MCF 10A (cell line): ENCODE measurements around the gene PYGL. TPM values are rescaled to one million over a fixed set of nuclear protein-coding genes. Genes with fewer than 3 reads are reported as not detected.

Experiments used
- BruUV-seq: library from RNA; stranded (reverse); fragments of 400-500 nt; replicated peaks from 2 replicates; lab custom pipeline; 2021; lab: Mats Ljungman, UMichigan
- CTCF ChIA-PET: fragments of 300-600 bp; sonication (Branson Sonifier 250); formaldehyde crosslinking; extraction: SDS; loops from one replicate; lab custom pipeline; 2021; ENCODE audit warnings: antibody characterized with exemption, inconsistent platforms; lab: Yijun Ruan, JAX
- POLR2A ChIA-PET: fragments of 300-600, 350-650 bp; sonication (Branson Sonifier 250); formaldehyde crosslinking; extraction: SDS; loops from one replicate; lab custom pipeline; 2020; ENCODE audit warnings: antibody characterized with exemption, inconsistent platforms; lab: Yijun Ruan, JAX
- DNase-seq: peaks from one replicate; pipeline ENCODE4 v3.0.0-alpha.2; 2018; ENCODE audit not compliant: unreplicated experiment
- H3K27ac Mint-ChIP-seq: one replicate; pipeline ENCODE4 v1.8.0; 2022; ENCODE audit warnings: mild to moderate bottlenecking, low read depth, mixed read lengths; ENCODE audit not compliant: unreplicated experiment
- H3K27me3 Mint-ChIP-seq: one replicate; pipeline ENCODE4 v1.8.0; 2022; ENCODE audit warnings: mixed read lengths; ENCODE audit not compliant: insufficient read depth, unreplicated experiment
- H3K36me3 Mint-ChIP-seq: one replicate; pipeline ENCODE4 v1.8.0; 2022; ENCODE audit warnings: mild to moderate bottlenecking, moderate library complexity, mixed read lengths; ENCODE audit not compliant: insufficient read depth, unreplicated experiment
- H3K4me1 Mint-ChIP-seq: one replicate; pipeline ENCODE4 v1.8.0; 2022; ENCODE audit warnings: mixed read lengths; ENCODE audit not compliant: insufficient read depth, unreplicated experiment
- H3K4me3 Mint-ChIP-seq: one replicate; pipeline ENCODE4 v1.8.0; 2022; ENCODE audit warnings: mild to moderate bottlenecking, moderate library complexity, mixed read lengths; ENCODE audit not compliant: unreplicated experiment
- H3K9me3 Mint-ChIP-seq: one replicate; pipeline ENCODE4 v1.8.0; 2022; ENCODE audit warnings: mixed read lengths; ENCODE audit not compliant: unreplicated experiment
- intact Hi-C: fragments of 100-400 bp; cut with micrococcal nuclease; formaldehyde crosslinking; loops from 2 replicates; pipeline ENCODE4 v1.14.1; 2022
- total RNA-seq: library from RNA; stranded (reverse); gene quantifications from 2 replicates; pipeline ENCODE4 v1.2.3, GENCODE V29; 2022
- TF ChIP-seq, protein P1 (sequence below): fragments of 200-600 bp; IDR thresholded peaks from one replicate; pipeline ENCODE4 v1.8.0; 2022; ENCODE audit warnings: antibody characterized with exemption, mild to moderate bottlenecking; ENCODE audit not compliant: unreplicated experiment

Gene PYGL
- total RNA-seq, 1 experiment from 2014 or later: 87.3 TPM

DNA sequence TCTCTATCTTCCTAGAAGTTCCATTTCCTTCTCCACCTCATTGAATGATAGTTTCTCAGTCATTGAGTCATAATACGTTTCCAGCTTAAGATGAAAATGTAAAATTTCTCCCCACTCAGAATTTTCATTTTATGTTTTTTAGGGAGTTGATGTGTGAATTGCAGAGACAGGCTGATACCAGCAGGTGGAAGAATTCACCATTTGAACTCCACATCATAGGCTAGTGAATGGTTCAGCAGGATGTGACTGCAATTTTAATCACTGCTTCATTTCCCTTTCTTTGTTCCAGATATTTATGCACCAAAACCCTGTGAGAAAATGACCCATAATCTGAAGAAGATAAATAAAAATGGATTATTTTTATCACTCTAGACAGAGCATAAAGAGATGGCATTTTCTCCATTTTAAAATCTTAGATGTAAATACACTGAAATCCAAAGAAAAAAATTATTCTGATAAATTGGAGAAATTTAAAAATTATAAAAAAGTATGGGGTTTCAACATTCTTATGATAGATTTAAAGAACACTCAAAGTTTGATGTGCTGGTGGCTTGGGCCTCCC lies 10.6 kb upstream of the PYGL start:
- ChIA-PET POLR2A (interaction anchor here (0.7 to 3.1 kb wide), 14 partner anchors 8 to 287 kb away, joined by 3 to 17 read pairs (median 4); partner anchors contain the start of genes PYGL, TMX1 and TRIM9), CTCF (interaction anchor here (0.6 to 2.8 kb wide), 24 partner anchors 8 to 826 kb away, joined by 3 to 38 read pairs (median 3); no protein-coding TSS in a partner anchor)
- H3K36me3 Mint-ChIP-seq: no peaks in the 10 kb centered on the region
- intact Hi-C loops: loop anchor here (1.0 to 10.0 kb wide), 4 partner anchors 9 to 825 kb away; partner anchors contain the start of gene TRIM9
- no peaks in the 10 kb centered on the region for H3K27me3 Mint-ChIP-seq
- peak overlapping the region; percentile 24 for H3K4me3 Mint-ChIP-seq
- H3K9me3 Mint-ChIP-seq: no peaks in the 10 kb centered on the region
- BruUV-seq: TSS peak; percentile 77
- TF ChIP-seq, protein P1, sequence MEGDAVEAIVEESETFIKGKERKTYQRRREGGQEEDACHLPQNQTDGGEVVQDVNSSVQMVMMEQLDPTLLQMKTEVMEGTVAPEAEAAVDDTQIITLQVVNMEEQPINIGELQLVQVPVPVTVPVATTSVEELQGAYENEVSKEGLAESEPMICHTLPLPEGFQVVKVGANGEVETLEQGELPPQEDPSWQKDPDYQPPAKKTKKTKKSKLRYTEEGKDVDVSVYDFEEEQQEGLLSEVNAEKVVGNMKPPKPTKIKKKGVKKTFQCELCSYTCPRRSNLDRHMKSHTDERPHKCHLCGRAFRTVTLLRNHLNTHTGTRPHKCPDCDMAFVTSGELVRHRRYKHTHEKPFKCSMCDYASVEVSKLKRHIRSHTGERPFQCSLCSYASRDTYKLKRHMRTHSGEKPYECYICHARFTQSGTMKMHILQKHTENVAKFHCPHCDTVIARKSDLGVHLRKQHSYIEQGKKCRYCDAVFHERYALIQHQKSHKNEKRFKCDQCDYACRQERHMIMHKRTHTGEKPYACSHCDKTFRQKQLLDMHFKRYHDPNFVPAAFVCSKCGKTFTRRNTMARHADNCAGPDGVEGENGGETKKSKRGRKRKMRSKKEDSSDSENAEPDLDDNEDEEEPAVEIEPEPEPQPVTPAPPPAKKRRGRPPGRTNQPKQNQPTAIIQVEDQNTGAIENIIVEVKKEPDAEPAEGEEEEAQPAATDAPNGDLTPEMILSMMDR: peak; percentile 66
- H3K4me1 Mint-ChIP-seq: peaks cover 24% of the 10 kb centered on the region
- H3K27ac Mint-ChIP-seq: peak overlapping the region; percentile 97
- DNase-seq: peak; percentile 67

DNA sequence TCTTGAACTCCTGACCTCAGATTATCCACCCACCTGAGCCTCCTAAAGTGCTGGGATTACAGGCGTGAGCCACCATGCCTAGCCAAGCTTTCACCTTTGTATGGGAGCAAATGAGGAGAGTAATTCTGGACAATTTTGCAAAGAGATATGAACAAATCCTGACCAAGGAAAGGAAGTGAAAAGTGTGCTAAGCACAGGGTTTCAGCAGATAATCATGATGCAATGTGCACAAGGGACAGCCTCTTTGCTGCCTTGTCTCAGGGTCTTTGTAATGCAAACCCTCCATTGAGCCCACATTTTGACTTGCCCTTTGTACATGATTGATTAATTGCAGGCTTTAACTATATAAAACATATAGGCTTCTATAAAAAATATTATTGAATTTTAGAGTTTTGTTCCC lies 9.2 kb upstream of the PYGL start:
- no peak overlapping the region for H3K4me3 Mint-ChIP-seq
- TF ChIP-seq, protein P1: no peak
- ChIA-PET CTCF (interaction anchor here (0.6 to 2.8 kb wide), 8 partner anchors 11 to 1219 kb away, joined by 3 to 38 read pairs (median 4); no protein-coding TSS in a partner anchor), POLR2A (interaction anchor here (0.6 to 3.1 kb wide), 3 partner anchors 9 to 404 kb away, joined by 3 to 17 read pairs (median 3); partner anchors contain the start of gene PYGL)
- H3K36me3 Mint-ChIP-seq: no peaks in the 10 kb centered on the region
- H3K27ac Mint-ChIP-seq: no peak overlapping the region
- no peaks in the 10 kb centered on the region for H3K27me3 Mint-ChIP-seq
- H3K4me1 Mint-ChIP-seq: peaks cover 24% of the 10 kb centered on the region
- no peaks in the 10 kb centered on the region for H3K9me3 Mint-ChIP-seq
- BruUV-seq: no TSS peak
- DNase-seq: no peak
- intact Hi-C loops: loop anchor here (10.0 kb wide), 1 partner anchor 141 kb away; the partner anchor contains the start of gene TRIM9

- Mint-ChIP-seq H3K27me3 (no peaks in the 10 kb centered on the region), H3K4me3 (no peak overlapping the region), H3K4me1 (peaks cover 24% of the 10 kb centered on the region), H3K27ac (no peak overlapping the region), H3K36me3 (no peaks in the 10 kb centered on the region), H3K9me3 (no peaks in the 10 kb centered on the region)
- BruUV-seq: no TSS peak
- DNase-seq: no peak
- TF ChIP-seq, protein P1: no peak
- intact Hi-C loops: loop anchor here (10.0 kb wide), 1 partner anchor 144 kb away; the partner anchor contains the start of gene TRIM9
- ChIA-PET CTCF (interaction anchor here (1.2 kb wide), 1 partner anchor 268 kb away, joined by 4 read pairs; no protein-coding TSS in a partner anchor), POLR2A (no interaction called here)
Observed at GRCh38 chr14:50951032-50951431, 6.7 kb upstream of the PYGL start.

DNA sequence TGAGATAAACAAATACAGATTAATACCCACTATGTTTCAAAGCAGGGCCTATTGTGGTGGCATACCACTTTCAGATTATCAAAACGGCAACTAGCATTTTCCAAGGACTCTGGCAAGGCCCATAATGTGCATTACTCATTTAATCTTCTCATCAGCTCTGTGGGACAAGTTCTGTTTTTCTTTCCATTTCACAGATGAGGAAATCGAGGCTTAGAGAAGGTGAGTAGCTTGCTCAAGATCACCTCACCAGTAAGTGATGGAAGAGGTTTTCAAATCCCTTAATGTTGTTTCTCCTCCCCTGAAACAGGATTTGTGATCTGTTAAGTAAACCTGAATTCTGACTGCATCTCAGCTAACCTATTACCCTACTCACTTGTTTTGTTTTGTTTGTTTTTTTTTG lies 3.9 kb upstream of the PYGL start:
- POLR2A ChIA-PET: interaction anchor here (0.6 kb wide), 1 partner anchor 573 kb away, joined by 3 read pairs; no protein-coding TSS in a partner anchor
- DNase-seq: no peak
- TF ChIP-seq, protein P1: no peak
- Mint-ChIP-seq H3K36me3 (no peaks in the 10 kb centered on the region), H3K27ac (no peak overlapping the region), H3K4me3 (no peak overlapping the region), H3K27me3 (no peaks in the 10 kb centered on the region), H3K4me1 (peaks cover 13% of the 10 kb centered on the region), H3K9me3 (no peaks in the 10 kb centered on the region)
- CTCF ChIA-PET: no interaction called here
- no TSS peak for BruUV-seq
- intact Hi-C loops: no loop called here
